HG03175 (cell line): ENCODE data around the gene FARS2.
"Not testable (repeated sequence)": the region's sequence is repeated elsewhere in the genome, so short reads cannot be mapped to it uniquely, and the experiment has no call there.

Experiments
- ATAC-seq: cut with Tn5 transposase; IDR thresholded peaks from one replicate; pipeline ENCODE4 v1.9.1; 2021; ENCODE audit warnings: mild to moderate bottlenecking, moderate library complexity; ENCODE audit not compliant: unreplicated experiment

Gene FARS2

GRCh38 chr6:5653801-5654200 is 392.5 kb downstream of the FARS2 start:
- no peak for ATAC-seq

GRCh38 chr6:5656226-5656625 is 394.9 kb downstream of the FARS2 start:
- ATAC-seq: no peak

DNA sequence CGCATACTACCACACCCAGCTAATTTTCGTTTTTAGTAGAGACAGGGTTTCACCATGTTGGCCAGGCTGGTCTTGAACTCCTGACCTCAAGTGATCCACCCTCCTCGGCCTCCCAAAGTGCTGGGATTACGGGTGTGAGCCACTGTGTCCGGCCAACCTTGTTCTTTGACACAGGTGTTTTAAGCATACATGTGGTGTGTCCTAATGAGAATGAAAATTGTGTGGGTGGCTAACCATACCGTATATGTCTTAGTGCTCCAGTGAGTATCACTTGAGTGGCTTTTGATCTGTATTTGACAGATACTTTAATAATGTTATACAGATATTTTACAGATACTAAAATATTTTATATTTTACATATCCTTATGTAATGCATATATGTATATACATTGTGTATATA is 395.4 kb downstream of the FARS2 start:
- not testable (repeated sequence) for ATAC-seq

- ATAC-seq: no peak
Measured at GRCh38 chr6:5657684-5658430, 396.5 kb downstream of the FARS2 start.

DNA sequence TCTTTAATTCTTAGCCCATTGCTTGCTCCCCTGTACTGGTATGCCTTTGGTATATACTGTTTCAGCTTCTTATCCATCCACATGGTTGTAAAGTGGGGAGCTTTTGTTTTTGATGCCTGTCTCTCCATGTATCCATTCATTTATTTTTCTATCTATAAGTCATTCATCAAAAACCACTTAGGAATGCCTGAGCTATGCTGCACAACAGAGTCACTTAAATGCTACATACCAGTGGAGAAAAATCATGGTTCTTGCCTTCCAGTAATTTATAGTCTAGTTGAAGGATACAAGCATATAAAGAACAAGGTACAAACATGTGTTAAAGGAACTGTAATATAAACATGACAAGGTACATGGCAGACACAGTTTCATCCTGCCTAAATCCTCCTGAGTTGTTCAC is 398.2 kb downstream of the FARS2 start:
- ATAC-seq: no peak

GRCh38 chr6:5660772-5661171 is 399.5 kb downstream of the FARS2 start:
- ATAC-seq: no peak

DNA sequence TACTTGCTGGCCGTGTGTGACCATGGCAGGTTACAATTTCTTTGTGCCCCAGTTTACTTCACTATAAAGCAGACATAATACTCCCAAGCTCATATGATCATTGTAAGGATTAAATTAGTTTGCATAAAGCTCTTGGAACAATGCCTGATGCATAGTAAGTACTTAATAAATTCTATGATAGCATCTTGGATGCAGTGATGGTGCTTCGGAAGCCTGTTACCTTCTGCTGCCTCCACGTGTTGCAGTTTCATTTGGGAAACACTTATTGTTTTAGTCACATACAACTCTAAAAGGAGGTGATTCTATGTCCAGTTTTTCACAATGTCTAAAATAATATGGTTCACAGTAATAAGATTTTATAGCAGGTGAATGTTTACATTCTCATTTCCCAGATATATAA is 401.5 kb downstream of the FARS2 start:
- no peak for ATAC-seq

DNA sequence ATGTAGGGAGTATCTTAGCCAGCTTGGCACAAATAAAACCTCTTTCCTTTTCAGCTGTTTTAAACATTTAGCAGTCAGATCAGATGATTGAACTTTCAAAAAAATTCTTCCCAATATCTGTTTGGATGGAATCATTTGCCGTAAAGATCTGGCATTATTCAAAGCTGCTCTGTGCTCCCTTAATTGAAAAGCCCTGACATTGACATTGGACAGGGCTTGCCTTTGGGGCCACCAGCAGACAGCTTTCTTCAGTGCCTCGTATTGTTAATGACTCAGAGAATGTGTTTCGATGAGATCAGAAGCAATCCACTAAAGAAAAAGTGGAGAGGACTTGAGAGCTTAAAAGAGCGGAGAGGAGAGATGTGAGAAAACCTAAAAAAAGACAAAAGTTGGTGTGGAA is 401.9 kb downstream of the FARS2 start:
- ATAC-seq: no peak

DNA sequence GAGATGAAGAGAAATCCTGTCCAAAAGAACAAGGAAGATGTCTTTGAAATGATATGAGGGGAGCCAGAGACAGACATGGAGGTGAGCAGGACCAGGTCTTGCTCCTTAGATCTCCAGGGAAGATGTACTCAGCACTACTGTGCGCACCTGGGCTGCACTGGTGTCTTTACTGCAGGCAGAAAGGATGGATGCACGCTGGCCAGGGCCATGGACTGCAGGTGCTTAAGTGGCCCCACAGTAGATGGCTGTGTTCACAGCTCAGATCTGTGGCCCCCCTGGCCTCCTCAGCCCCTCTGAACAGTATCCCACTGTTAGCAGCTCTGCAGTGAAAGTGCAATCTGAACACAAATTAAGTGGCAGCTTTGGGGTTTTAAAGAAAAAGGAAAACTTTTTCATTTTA is 402.4 kb downstream of the FARS2 start:
- ATAC-seq: no peak

GRCh38 chr6:5664149-5664548 is 402.8 kb downstream of the FARS2 start:
- ATAC-seq: no peak

DNA sequence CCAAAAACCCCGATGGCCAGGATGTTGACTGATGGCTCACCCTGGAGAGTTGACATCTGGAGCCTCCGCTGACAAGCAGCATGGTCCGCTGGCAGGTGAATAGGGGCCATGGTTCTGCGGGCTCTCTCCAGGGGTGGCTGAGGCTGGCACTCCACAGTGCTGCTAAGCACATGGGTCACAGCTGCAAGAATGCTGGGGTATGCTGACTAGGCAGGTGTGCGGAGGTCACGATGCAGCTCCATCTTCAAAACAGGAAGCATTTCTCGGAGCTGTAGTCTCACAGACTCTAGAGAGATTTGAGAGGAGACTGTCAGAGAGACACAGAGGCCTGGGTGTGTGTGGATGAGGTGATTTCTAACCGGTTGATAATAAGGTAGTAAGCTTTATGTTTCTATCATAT is 403.9 kb downstream of the FARS2 start:
- ATAC-seq: no peak

DNA sequence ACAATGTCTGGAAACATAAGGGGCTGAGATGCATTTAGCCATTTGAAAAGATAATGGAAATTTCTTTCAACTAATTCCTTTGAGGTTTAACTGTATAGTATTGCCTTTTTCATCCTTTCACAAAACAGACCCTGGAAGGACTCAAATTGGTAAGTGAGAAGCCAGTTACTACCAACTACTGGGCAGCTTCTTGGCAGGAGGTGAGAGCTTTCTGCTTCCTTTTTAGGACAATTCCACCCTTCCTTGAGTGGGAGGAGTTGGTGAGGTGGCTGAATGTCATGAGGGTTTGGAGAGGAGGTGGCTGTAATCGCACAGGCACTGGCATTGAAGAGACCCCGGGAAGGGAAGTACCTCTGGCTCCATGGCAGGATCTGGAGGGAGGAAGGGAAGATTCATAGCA is 404.4 kb downstream of the FARS2 start:
- no peak for ATAC-seq

DNA sequence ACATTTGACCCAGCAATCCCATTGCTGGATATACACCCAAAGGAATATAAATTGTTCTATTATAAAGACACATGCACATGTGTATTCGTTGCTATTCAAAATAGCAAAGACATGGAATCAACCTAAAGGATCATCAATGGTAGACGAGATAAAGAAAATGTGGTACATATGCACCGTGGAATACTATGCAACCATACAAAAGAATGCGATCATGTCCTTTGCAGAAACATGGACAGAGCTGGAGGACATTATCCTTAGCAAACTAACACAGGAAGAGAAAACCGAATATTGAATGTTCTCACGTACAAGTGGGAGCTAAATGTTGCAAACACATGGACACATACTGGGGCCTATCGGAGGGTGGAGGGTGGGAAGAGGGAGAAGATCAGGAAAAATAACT is 405.4 kb downstream of the FARS2 start:
- no peak for ATAC-seq

DNA sequence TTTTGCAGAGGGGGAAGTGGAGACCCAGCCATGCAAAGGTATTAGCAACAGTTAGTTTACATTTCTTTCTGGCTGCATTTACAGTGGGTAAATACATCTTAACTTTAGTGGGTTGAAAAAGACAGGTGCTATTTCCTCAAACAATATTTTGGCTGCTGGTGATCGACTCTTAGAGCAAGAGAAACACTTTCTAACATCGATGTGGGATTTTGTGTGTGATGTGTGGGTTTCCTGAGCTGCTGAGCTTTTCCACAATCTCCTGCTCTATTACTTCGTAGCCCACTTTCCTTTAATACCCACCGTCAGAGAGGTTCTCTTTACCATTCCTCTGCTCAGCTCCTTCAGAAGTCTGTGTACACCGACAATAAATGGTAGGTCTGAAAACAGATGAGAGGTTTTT is 406.4 kb downstream of the FARS2 start:
- no peak for ATAC-seq

DNA sequence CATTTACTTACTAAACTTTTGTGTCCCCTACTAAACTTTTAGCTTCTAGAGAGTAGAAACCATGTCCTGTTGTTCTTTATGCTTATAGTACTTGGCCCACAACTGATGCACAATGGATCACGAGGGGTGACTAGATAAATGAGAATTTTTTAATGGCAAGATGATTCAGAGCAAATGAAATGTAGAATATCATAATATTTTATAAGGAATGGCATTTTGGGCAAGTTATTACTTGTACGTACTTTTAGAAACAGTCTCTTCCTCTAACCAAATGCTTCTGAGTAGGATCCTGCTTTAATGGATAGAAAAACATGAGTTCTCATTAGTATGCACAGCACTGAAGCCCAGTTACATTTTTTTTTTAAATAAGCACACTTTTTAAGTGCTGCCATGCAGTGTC is 409.1 kb downstream of the FARS2 start:
- no peak for ATAC-seq

DNA sequence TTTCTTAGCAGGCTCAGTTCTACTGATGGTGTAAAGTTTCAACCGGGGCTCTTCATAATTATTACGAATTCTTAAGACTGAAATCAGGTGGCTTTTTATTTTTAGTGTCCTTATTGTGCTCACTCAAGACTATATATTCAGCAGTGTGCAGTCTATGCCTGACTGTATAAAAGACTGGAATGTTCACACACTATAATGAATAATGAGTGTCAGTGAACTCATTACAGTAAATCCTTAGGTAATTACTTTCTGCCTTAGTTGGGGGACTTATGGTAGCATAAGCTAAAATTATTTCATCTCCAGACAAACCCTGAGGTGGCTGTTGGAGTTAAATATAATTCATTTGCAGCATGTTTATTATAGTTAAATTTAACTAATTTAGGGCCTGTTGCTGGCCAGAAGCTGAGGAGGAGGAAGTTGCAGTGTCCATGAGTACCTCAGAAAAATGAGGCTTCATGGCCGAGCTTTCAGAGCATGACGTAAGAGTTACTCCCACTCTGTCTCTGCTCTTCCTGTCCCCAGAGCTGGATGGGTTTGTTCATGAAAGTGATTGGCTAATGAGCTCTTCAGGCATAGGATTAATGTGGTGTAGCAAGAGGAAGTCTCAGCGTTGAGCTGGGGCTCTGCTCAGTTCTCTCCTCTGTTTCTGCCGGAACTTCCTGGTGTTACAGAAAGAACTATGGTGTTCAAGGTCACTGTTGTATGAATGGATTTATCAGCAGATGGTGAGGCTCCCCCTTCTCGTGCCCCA is 409.7 kb downstream of the FARS2 start:
- no peak for ATAC-seq

DNA sequence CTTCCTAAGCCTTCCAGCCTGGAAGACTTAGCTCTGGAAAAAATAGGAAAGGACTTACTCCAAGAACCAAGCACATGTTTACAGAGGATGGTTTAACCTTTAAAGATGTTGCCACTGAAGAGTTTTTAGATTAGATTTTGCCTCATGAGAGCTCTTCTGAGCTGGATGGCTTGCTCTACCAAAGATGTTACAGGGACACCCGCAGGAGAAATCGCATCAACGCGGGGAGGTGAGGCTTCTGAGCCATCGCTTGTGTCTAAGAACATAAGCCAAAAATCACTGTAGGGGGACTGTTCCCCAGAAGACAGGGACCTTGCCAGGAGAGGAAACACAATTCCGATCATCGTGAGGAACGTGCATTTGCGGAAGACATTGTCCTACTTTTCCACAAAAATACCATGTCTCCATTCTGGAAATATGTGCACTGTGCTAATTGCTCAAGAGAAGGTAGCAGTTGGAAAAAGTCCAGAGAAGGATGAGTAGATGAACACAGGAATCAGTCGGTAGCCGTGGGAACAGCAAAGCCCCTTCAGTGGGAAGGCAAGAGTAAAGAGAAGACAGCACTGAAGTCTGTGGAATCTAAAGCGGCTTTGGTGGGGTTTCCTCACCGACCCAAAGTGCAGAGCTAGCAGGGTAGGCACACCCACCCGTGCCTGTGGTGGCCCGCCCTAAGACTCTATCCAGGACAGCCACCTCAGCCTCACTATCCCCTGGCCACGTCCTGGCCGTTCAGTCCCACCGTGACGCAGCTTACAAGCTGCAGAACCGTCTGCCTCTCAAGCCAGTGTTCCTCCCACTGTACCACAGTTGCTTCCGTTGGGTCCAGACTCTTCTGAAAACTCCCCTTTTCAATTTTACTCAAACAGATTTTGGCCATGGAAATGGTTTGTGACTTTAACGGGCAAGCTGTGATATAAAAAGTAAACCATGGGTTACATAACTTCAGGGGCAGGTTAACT is 410.6 kb downstream of the FARS2 start:
- ATAC-seq: no peak

- ATAC-seq: no peak
Measured at GRCh38 chr6:5672581-5673011, 411.3 kb downstream of the FARS2 start.

DNA sequence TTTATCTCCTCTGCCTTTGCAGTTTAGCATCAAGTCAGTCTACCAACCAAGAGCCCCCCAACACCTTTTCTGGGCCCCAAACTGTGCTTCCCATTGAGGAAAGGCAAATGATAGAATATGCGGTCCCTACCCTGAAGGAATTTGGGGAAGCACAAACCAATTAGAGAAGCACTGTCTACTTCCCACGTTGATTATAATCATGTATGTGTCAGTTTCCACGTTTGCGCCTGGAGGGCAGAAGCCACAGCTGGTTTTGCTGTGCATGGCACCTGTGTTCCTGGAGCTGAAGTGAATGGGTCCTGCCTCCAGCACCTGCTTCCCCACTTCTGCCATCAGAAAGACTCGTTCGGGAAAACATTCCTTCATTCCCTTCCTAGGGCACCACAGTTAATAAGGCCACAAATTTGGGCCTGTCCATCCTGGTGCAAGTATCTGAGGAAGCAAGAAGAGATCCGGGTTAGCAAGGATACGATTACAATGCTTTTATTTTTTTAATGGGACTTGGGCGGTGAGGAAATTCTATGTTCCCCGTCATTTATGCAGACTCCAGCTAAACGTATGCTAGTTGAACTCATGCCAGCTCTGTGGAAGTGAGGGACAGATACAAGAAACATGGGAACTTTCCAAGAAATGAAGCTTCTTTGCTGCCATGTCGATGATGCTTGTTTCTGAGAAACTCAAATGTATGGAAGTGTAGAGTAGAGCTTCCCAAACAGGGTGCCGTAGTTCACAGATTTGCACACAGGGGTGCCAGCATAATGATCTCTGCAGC is 411.9 kb downstream of the FARS2 start:
- ATAC-seq: no peak

DNA sequence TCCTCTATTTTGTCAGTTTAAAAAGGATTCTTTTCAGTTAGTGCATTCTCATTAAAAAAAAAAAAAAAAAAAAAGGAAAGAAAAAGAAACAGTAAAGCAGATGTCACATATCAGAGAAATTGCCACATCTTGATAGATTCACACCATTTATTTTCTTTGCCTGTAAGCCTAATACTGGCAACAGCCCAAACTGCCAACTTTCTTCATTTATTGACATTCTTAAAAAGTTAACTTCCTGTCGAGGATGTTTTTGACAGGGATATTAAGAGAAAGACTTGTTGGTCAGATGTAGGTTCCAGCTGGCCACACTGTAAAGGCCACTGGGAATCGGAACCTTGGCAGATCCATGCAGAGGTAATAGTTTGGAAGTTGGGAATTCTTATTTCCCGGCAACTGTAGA is 412.8 kb downstream of the FARS2 start:
- ATAC-seq: no peak

DNA sequence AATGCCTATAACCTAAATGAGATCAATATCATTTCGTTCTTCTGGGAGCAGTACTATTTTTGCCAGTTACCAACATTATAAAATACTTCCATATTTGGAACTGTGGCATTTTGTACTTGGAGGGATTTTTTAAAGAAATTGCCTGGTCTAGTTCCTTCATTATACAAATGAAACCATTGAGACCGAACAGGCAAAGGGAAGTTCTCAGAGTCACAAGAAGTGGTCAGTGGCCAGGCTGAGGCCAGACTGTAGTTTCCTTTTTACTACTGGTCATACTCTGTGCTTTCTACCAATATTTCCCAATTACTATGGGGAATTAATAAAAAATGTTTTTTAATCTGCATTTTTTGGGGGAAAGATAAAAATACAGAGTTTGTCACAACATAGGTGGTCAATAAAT is 413.4 kb downstream of the FARS2 start:
- ATAC-seq: no peak
